ENCODE measurements around the gene LINC01488.

- TF ChIP-seq CTCF (IDR thresholded peaks at IDR 0.05) (no peak), CHD2 (IDR thresholded peaks at IDR 0.05; ENCODE audit: low read length, partially characterized antibody) (no peak), FOXJ3 (CRISPR knock-in tag; IDR thresholded peaks at IDR 0.05) (no peak), RFX5 (IDR thresholded peaks at IDR 0.05; ENCODE audit: low read length) (no peak), EP300 (IDR thresholded peaks at IDR 0.05; ENCODE audit: borderline replicate concordance in 1 of 2, low read depth in 1 of 2, low read length in 1 of 2) (no peak), POLR2AphosphoS5 (IDR thresholded peaks at IDR 0.05; ENCODE audit: low read depth, low read length) (no peak), USF2 (IDR thresholded peaks at IDR 0.05; ENCODE audit: borderline replicate concordance, low read depth, low read length) (no peak), JUND (IDR thresholded peaks at IDR 0.05) (no peak), NRF1 (IDR thresholded peaks at IDR 0.05; ENCODE audit: low read depth, low read length) (no peak), GABPA (IDR thresholded peaks at IDR 0.05; ENCODE audit: low read depth) (no peak), TAF1 (IDR thresholded peaks at IDR 0.05; ENCODE audit: borderline replicate concordance, low read depth, low read length) (no peak)
These were observed 12.7 kb downstream of the LINC01488 start for GRCh38 chr11:69493931-69494821.
